SK-N-SH (cell line): ENCODE results near the gene LMF1. TPM values are rescaled to one million over a fixed set of nuclear protein-coding genes. Genes with fewer than 3 reads are reported as not detected.

Experiments used
- CTCF ChIA-PET: fragments of 300-600, 350-600 bp; formaldehyde crosslinking; extraction: SDS; loops from one replicate; lab custom pipeline; 2021; lab: Yijun Ruan, JAX
- POLR2A ChIA-PET: fragments of 350-600 bp; sonication (Branson Sonifier 250); formaldehyde crosslinking; extraction: SDS; loops from one replicate; lab custom pipeline; 2020; ENCODE audit warnings: antibody characterized with exemption, inconsistent platforms; lab: Yijun Ruan, JAX
- DNase-seq: peaks from one replicate; pipeline ENCODE4 v3.0.0; 2012
- H2AFZ ChIP-seq: fragments of 200-600 bp; sonication (generic); 2 replicates; pipeline ENCODE4 v1.8.1; 2016; ENCODE audit warnings: antibody characterized with exemption, mild to moderate bottlenecking, low read depth
- H3F3A ChIP-seq: fragments of 200-600 bp; sonication (generic); replicated peaks from 2 replicates; pipeline ENCODE3; 2016; ENCODE audit warnings: antibody characterized with exemption, mild to moderate bottlenecking; ENCODE audit not compliant: insufficient read depth
- H3K27ac ChIP-seq, 2 experiments: fragments of 200-500 bp in 1 of 2; fragments of 200-600 bp in 1 of 2; sonication (Bioruptor generic) in 1 of 2; sonication (generic), shearing (Covaris generic) in 1 of 2; 2 replicates each; pipeline versions ENCODE4 v1.5.1 to v1.6.1; 2014 to 2016; ENCODE audit warnings: low read depth in 2 of 2, inconsistent platforms in 1 of 2, low read length in 1 of 2, mild to moderate bottlenecking in 1 of 2, mixed read lengths in 1 of 2
- H3K27me3 ChIP-seq: fragments of 200-600 bp; sonication (generic), shearing (Covaris generic); 2 replicates; pipeline ENCODE4 v1.6.1; 2016; ENCODE audit warnings: mixed run types; ENCODE audit not compliant: insufficient read depth
- H3K36me3 ChIP-seq, 2 experiments: fragments of 200-500 bp in 1 of 2; fragments of 200-600 bp in 1 of 2; sonication (Bioruptor generic) in 1 of 2; sonication (generic) in 1 of 2; replicated peaks in 1 of 2; 2 replicates each; pipeline versions ENCODE3 to v1.5.1; 2014 to 2016; ENCODE audit warnings: low read length in 1 of 2, mild to moderate bottlenecking in 1 of 2; ENCODE audit not compliant: insufficient read depth in 2 of 2, control insufficient read depth in 1 of 2
- H3K4me1 ChIP-seq, 2 experiments: fragments of 200-500 bp in 1 of 2; fragments of 200-600 bp in 1 of 2; sonication (Bioruptor generic) in 1 of 2; sonication (generic), shearing (Covaris generic) in 1 of 2; 2 replicates each; pipeline versions ENCODE4 v1.5.1 to v1.6.1; 2014 to 2016; ENCODE audit warnings: low read depth in 1 of 2, low read length in 1 of 2, mixed run types in 1 of 2; ENCODE audit not compliant: insufficient read depth in 2 of 2, control insufficient read depth in 1 of 2
- H3K4me2 ChIP-seq: fragments of 200-600 bp; sonication (generic), shearing (Covaris generic); 2 replicates; pipeline ENCODE4 v1.6.1; 2017; ENCODE audit warnings: mixed run types
- H3K4me3 ChIP-seq, 2 experiments: fragments of 200-500 bp in 1 of 2; fragments of 200-600 bp in 1 of 2; sonication (Bioruptor generic) in 1 of 2; sonication (generic), shearing (Covaris generic) in 1 of 2; 2 replicates each; pipeline versions ENCODE4 v1.5.1 to v1.8.1; 2014 to 2016; ENCODE audit warnings: low read depth in 2 of 2, inconsistent platforms in 1 of 2, low read length in 1 of 2, mild to moderate bottlenecking in 1 of 2, mixed read lengths in 1 of 2, moderate library complexity in 1 of 2
- H3K79me2 ChIP-seq: fragments of 200-600 bp; sonication (generic); 2 replicates; pipeline ENCODE4 v1.8.1; 2017; ENCODE audit warnings: mild to moderate bottlenecking; ENCODE audit not compliant: insufficient read depth
- H3K9ac ChIP-seq: fragments of 200-600 bp; sonication (generic); 2 replicates; pipeline ENCODE4 v1.6.1; 2017; ENCODE audit warnings: mixed run types
- H3K9me2 ChIP-seq: fragments of 200-600 bp; sonication (generic); 2 replicates; pipeline ENCODE4 v1.6.1; 2017; ENCODE audit warnings: mixed run types
- H3K9me3 ChIP-seq: fragments of 200-600 bp; sonication (generic); 2 replicates; pipeline ENCODE4 v1.6.1; 2017; ENCODE audit warnings: mixed run types, mild to moderate bottlenecking, moderate library complexity
- H4K20me1 ChIP-seq: fragments of 200-600 bp; sonication (generic); 2 replicates; pipeline ENCODE4 v1.6.1; 2017; ENCODE audit warnings: mild to moderate bottlenecking, mixed run types; ENCODE audit not compliant: insufficient read depth
- CHD2 ChIP-seq: fragments of 150-350 bp; IDR thresholded peaks from 2 replicates; pipeline ENCODE4 v1.6.1; 2018; ENCODE audit warnings: low read length; ENCODE audit not compliant: partially characterized antibody
- EZH2phosphoT487 ChIP-seq: fragments of 200-600 bp; sonication (generic); IDR thresholded peaks from 2 replicates; pipeline ENCODE4 v1.6.1; 2017; ENCODE audit warnings: low read depth, mixed run types, mild to moderate bottlenecking, antibody characterized with exemption, moderate library complexity, borderline replicate concordance
- FOSL2 ChIP-seq: IDR thresholded peaks from 2 replicates; pipeline ENCODE4 v1.4.0; 2012; ENCODE audit warnings: low read depth, mild to moderate bottlenecking, moderate library complexity, borderline replicate concordance
- GATA2 ChIP-seq: sonication (generic); formaldehyde crosslinking; IDR thresholded peaks from 2 replicates; pipeline ENCODE4 v1.5.0; 2020; ENCODE audit warnings: mild to moderate bottlenecking, missing genetic modification reagents
- NRF1 ChIP-seq: IDR thresholded peaks from 2 replicates; pipeline ENCODE4 v1.6.1; 2012; ENCODE audit warnings: low read depth, mild to moderate bottlenecking, low read length
- POLR2AphosphoS5 ChIP-seq: IDR thresholded peaks from 2 replicates; pipeline ENCODE4 v1.6.1; 2012; ENCODE audit warnings: low read depth, low read length
- RFX5 ChIP-seq: IDR thresholded peaks from 2 replicates; pipeline ENCODE4 v1.6.1; 2012; ENCODE audit warnings: mild to moderate bottlenecking, improper control_type of control experiment, low read length
- RXRA ChIP-seq: IDR thresholded peaks from 2 replicates; pipeline ENCODE4 v1.4.0; 2012; ENCODE audit warnings: low read depth, mild to moderate bottlenecking, borderline replicate concordance
- WGBS: methylation state at CpG from one replicate; pipeline ENCODE4 v1.1.6; 2017; ENCODE audit warnings: low lambda C conversion rate; 5-methylcytosine and 5-hydroxymethylcytosine counted together
- polyA plus RNA-seq, 3 experiments: library from polyadenylated mRNA; depleted of rRNA; stranded (reverse); fragments of >200 nt; gene quantifications; 2 replicates each; pipeline ENCODE4 v1.2.3, GENCODE V29; 2012
- TF ChIP-seq, protein P1 (sequence below): IDR thresholded peaks from 2 replicates; pipeline ENCODE4 v1.6.1; 2012; ENCODE audit warnings: mild to moderate bottlenecking, low read depth, low read length, moderate library complexity
- TF ChIP-seq, protein P2 (sequence below): IDR thresholded peaks from 2 replicates; pipeline ENCODE4 v1.4.0; 2012; ENCODE audit warnings: low read depth, borderline replicate concordance
- TF ChIP-seq, protein P3 (sequence below): fragments of 150-350 bp; IDR thresholded peaks from 2 replicates; pipeline ENCODE4 v1.6.1; 2016; ENCODE audit warnings: mild to moderate bottlenecking, low read depth, low read length
- TF ChIP-seq, protein P4 (sequence below): fragments of 150-350 bp; IDR thresholded peaks from 2 replicates; pipeline ENCODE4 v1.6.1; 2017; ENCODE audit warnings: antibody characterized with exemption, low read length, low read depth, borderline replicate concordance
- TF ChIP-seq, protein P5 (sequence below): IDR thresholded peaks from 2 replicates; pipeline ENCODE4; 2012

LMF1 gene
- polyA plus RNA-seq, 1 of the 3 experiments (the other 2 are of a cell fraction) = 5.7 TPM

DNA sequence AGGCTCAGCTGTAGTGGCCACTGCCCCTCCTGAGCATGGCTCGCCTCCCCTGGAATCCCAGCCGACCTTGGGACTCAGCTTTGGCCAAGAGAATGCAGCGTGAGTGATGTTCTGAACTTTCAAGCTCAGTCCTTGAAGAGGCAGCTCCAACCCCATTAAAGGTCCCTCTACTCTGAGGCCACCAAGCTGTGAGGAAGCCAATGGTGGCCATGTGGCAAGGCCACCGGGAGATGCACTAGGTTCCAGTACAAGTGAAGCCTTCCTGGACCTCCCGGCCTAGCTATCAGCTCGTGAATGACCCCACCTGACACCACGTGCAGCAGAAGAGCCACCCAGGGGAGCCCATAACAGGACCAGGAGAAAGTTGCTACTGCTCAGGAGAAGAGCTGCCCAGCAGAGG, 88.5 kb downstream of the LMF1 start:
- H3K27me3 ChIP-seq = no peaks in the 10 kb centered on the region
- H4K20me1 ChIP-seq = no peaks in the 10 kb centered on the region
- no peaks in the 10 kb centered on the region for H3K79me2 ChIP-seq
- no peaks in the 10 kb centered on the region for H3F3A ChIP-seq
- H3K9ac ChIP-seq = no peak overlapping the region
- H3K36me3 ChIP-seq = no peaks in the 10 kb centered on the region
- no peak overlapping the region for H2AFZ ChIP-seq
- DNase-seq = no peak
- H3K4me1 ChIP-seq = peaks cover 0 to 3% of the 10 kb centered on the region in 2 experiments; a peak in 1 of 4 replicates
- TF ChIP-seq POLR2AphosphoS5 = no peak
- TF ChIP-seq EZH2phosphoT487 = no peak
- TF ChIP-seq GATA2 (CRISPR knock-in tag) = no peak
- TF ChIP-seq, protein P1, sequence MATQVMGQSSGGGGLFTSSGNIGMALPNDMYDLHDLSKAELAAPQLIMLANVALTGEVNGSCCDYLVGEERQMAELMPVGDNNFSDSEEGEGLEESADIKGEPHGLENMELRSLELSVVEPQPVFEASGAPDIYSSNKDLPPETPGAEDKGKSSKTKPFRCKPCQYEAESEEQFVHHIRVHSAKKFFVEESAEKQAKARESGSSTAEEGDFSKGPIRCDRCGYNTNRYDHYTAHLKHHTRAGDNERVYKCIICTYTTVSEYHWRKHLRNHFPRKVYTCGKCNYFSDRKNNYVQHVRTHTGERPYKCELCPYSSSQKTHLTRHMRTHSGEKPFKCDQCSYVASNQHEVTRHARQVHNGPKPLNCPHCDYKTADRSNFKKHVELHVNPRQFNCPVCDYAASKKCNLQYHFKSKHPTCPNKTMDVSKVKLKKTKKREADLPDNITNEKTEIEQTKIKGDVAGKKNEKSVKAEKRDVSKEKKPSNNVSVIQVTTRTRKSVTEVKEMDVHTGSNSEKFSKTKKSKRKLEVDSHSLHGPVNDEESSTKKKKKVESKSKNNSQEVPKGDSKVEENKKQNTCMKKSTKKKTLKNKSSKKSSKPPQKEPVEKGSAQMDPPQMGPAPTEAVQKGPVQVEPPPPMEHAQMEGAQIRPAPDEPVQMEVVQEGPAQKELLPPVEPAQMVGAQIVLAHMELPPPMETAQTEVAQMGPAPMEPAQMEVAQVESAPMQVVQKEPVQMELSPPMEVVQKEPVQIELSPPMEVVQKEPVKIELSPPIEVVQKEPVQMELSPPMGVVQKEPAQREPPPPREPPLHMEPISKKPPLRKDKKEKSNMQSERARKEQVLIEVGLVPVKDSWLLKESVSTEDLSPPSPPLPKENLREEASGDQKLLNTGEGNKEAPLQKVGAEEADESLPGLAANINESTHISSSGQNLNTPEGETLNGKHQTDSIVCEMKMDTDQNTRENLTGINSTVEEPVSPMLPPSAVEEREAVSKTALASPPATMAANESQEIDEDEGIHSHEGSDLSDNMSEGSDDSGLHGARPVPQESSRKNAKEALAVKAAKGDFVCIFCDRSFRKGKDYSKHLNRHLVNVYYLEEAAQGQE = no peak
- no peak for TF ChIP-seq RFX5
- no peak for TF ChIP-seq NRF1
- no peak for TF ChIP-seq FOSL2
- TF ChIP-seq, protein P2, sequence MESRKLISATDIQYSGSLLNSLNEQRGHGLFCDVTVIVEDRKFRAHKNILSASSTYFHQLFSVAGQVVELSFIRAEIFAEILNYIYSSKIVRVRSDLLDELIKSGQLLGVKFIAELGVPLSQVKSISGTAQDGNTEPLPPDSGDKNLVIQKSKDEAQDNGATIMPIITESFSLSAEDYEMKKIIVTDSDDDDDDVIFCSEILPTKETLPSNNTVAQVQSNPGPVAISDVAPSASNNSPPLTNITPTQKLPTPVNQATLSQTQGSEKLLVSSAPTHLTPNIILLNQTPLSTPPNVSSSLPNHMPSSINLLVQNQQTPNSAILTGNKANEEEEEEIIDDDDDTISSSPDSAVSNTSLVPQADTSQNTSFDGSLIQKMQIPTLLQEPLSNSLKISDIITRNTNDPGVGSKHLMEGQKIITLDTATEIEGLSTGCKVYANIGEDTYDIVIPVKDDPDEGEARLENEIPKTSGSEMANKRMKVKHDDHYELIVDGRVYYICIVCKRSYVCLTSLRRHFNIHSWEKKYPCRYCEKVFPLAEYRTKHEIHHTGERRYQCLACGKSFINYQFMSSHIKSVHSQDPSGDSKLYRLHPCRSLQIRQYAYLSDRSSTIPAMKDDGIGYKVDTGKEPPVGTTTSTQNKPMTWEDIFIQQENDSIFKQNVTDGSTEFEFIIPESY = no peak
- TF ChIP-seq, protein P3, sequence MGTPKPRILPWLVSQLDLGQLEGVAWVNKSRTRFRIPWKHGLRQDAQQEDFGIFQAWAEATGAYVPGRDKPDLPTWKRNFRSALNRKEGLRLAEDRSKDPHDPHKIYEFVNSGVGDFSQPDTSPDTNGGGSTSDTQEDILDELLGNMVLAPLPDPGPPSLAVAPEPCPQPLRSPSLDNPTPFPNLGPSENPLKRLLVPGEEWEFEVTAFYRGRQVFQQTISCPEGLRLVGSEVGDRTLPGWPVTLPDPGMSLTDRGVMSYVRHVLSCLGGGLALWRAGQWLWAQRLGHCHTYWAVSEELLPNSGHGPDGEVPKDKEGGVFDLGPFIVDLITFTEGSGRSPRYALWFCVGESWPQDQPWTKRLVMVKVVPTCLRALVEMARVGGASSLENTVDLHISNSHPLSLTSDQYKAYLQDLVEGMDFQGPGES = no peak
- TF ChIP-seq RXRA = no peak
- TF ChIP-seq CHD2 = no peak
- TF ChIP-seq, protein P4, sequence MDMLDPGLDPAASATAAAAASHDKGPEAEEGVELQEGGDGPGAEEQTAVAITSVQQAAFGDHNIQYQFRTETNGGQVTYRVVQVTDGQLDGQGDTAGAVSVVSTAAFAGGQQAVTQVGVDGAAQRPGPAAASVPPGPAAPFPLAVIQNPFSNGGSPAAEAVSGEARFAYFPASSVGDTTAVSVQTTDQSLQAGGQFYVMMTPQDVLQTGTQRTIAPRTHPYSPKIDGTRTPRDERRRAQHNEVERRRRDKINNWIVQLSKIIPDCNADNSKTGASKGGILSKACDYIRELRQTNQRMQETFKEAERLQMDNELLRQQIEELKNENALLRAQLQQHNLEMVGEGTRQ = no peak
- TF ChIP-seq, protein P5, sequence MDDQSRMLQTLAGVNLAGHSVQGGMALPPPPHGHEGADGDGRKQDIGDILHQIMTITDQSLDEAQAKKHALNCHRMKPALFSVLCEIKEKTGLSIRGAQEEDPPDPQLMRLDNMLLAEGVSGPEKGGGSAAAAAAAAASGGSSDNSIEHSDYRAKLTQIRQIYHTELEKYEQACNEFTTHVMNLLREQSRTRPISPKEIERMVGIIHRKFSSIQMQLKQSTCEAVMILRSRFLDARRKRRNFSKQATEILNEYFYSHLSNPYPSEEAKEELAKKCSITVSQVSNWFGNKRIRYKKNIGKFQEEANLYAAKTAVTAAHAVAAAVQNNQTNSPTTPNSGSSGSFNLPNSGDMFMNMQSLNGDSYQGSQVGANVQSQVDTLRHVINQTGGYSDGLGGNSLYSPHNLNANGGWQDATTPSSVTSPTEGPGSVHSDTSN = no peak
- no peak overlapping the region for H3K4me2 ChIP-seq
- H3K4me3 ChIP-seq = no peak overlapping the region
- whole genome bisulfite sequencing = 32% methylated on average over 5 of the region's 7 CpGs
- no peaks in the 10 kb centered on the region for H3K9me2 ChIP-seq
- no peaks in the 10 kb centered on the region for H3K9me3 ChIP-seq
- CTCF ChIA-PET = interaction anchor here (0.9 kb wide), 1 partner anchor 176 kb away, joined by 4 read pairs; no protein-coding TSS in a partner anchor
- H3K27ac ChIP-seq = no peak overlapping the region
- POLR2A ChIA-PET = no interaction called here
